GM18507 (cell line): ENCODE results near the gene CSNK1E.

ENCODE experiments used
- DNase-seq: peaks from one replicate; pipeline ENCODE4 v3.0.0; 2011; ENCODE audit warnings: low read depth; ENCODE audit not compliant: insufficient read length; ENCODE audit errors: extremely low spot score
- FAIRE-seq: peaks from 2 replicates; lab custom pipeline; 2011; peaks lifted over from hg19 to GRCh38; lab: Jason Lieb, UNC

Gene CSNK1E

GRCh38 chr22:38338772-38339379, 21.6 kb upstream of the CSNK1E start:
- no peak for FAIRE-seq
- DNase-seq = no peak

- DNase-seq = no peak
- FAIRE-seq = no peak
Observed at GRCh38 chr22:38336699-38337098, 19.5 kb upstream of the CSNK1E start.

- FAIRE-seq = no peak
- no peak for DNase-seq
Observed at GRCh38 chr22:38335077-38335476, 17.8 kb upstream of the CSNK1E start.

GRCh38 chr22:38327805-38328204, 10.6 kb upstream of the CSNK1E start:
- DNase-seq = no peak
- FAIRE-seq = no peak

- FAIRE-seq (no peak), DNase-seq (no peak)
Observed at GRCh38 chr22:38327396-38327795, 10.2 kb upstream of the CSNK1E start.

- FAIRE-seq = no peak
- no peak for DNase-seq
Observed at GRCh38 chr22:38325587-38325986, 8.4 kb upstream of the CSNK1E start.

- FAIRE-seq (no peak), DNase-seq (no peak)
Observed at GRCh38 chr22:38320605-38321402, 3.6 kb upstream of the CSNK1E start.

- FAIRE-seq = no peak
- DNase-seq = no peak
Observed at GRCh38 chr22:38318792-38319773, 1.9 kb upstream of the CSNK1E start.

GRCh38 chr22:38317995-38318715, 922 bp upstream of the CSNK1E start:
- DNase-seq (no peak), FAIRE-seq (no peak)

- DNase-seq (peak; percentile 32), FAIRE-seq (no peak)
Observed at GRCh38 chr22:38316364-38317121, 690 bp downstream of the CSNK1E start.

- no peak for DNase-seq
- peak; percentile 71 for FAIRE-seq
Observed at GRCh38 chr22:38315823-38316363, 1.3 kb downstream of the CSNK1E start.

GRCh38 chr22:38314933-38315822, 2.1 kb downstream of the CSNK1E start:
- DNase-seq = no peak
- no peak for FAIRE-seq

- FAIRE-seq = peak; percentile 36
Observed at GRCh38 chr22:38314051-38314932, 2.9 kb downstream of the CSNK1E start.

GRCh38 chr22:38313384-38313955, 3.8 kb downstream of the CSNK1E start:
- FAIRE-seq (peak; percentile 44), DNase-seq (no peak)

More at GRCh38 chr22:38314051-38314932, 2.9 kb downstream of the CSNK1E start:
- DNase-seq = no peak

- DNase-seq = no peak
- FAIRE-seq = no peak
Observed at GRCh38 chr22:38312261-38312800, 4.9 kb downstream of the CSNK1E start.

- FAIRE-seq (peak; percentile 78), DNase-seq (no peak)
Observed at GRCh38 chr22:38311323-38311620, 6.0 kb downstream of the CSNK1E start.
